Measurements from ENCODE around the gene MAPK10. TPM values are rescaled to one million over a fixed set of nuclear protein-coding genes. Genes with fewer than 3 reads are reported as not detected.
A peak's percentile ranks its signal among the peaks of the same experiment; 100 is the strongest.

The MAPK10 gene
- total RNA-seq (2022), result 2.9 and 3.6 TPM in 2 replicates
- percentile 35 among the genes with signal in this experiment for Bru-seq, nascent RNA
- percentile 35 among the genes with signal in this experiment for BruChase-seq, experiment 1, labeled RNA remaining after a 6-hour chase
- percentile 34 among the genes with signal in this experiment for BruChase-seq, experiment 2, labeled RNA remaining after a 2-hour chase
- long read RNA-seq, partial matches to known transcripts, result 1 of 2 reads
- long read RNA-seq, other reads (novel, unspliced or antisense), result 1 of 2 reads

- H3K4me1 Mint-ChIP-seq (ENCODE audit: low read depth, unreplicated experiment), result no peaks in the 10 kb centered on the region
- no peak within 1 kb of the TSS for H3K4me3 Mint-ChIP-seq (ENCODE audit: low read depth, unreplicated experiment)
- H3K36me3 Mint-ChIP-seq (ENCODE audit: insufficient read depth, unreplicated experiment), result no peaks in the 10 kb centered on the region
- CTCF ChIA-PET, result no interaction called here
- no peak within 1 kb of the TSS for H3K27ac Mint-ChIP-seq (ENCODE audit: unreplicated experiment)
- BruUV-seq (replicated peaks), result no TSS peak
- no peaks in the 10 kb centered on the region for H3K27me3 Mint-ChIP-seq (ENCODE audit: unreplicated experiment)
- intact Hi-C loops (cut with micrococcal nuclease; ENCODE audit: unreplicated experiment), result no loop called here
- no peak for DNase-seq
- no peaks in the 10 kb centered on the region for H3K9me3 Mint-ChIP-seq (ENCODE audit: low read depth, unreplicated experiment)
- TF ChIP-seq CTCF (IDR thresholded peaks at IDR 0.05; ENCODE audit: unreplicated experiment), result no peak
Observed at GRCh38 chr4:86359944-86360478, at the start of gene MAPK10. TSS of gene MAPK10 (minus strand) at chr4:86360053.

GRCh38 chr4:86403575-86403974, 43.7 kb upstream of the MAPK10 start:
- DNase-seq, result no peak
- no peak for TF ChIP-seq CTCF (IDR thresholded peaks at IDR 0.05; ENCODE audit: unreplicated experiment)
- CTCF ChIA-PET, result no interaction called here
- intact Hi-C loops (cut with micrococcal nuclease; ENCODE audit: unreplicated experiment), result no loop called here
- H3K36me3 Mint-ChIP-seq (ENCODE audit: insufficient read depth, unreplicated experiment), result no peaks in the 10 kb centered on the region
- H3K27ac Mint-ChIP-seq (ENCODE audit: unreplicated experiment), result no peak overlapping the region
- H3K4me3 Mint-ChIP-seq (ENCODE audit: low read depth, unreplicated experiment), result no peak overlapping the region
- BruUV-seq (replicated peaks), result no TSS peak
- no peaks in the 10 kb centered on the region for H3K9me3 Mint-ChIP-seq (ENCODE audit: low read depth, unreplicated experiment)
- H3K27me3 Mint-ChIP-seq (ENCODE audit: unreplicated experiment), result no peaks in the 10 kb centered on the region
- no peaks in the 10 kb centered on the region for H3K4me1 Mint-ChIP-seq (ENCODE audit: low read depth, unreplicated experiment)

GRCh38 chr4:86401826-86402225, 42.0 kb upstream of the MAPK10 start:
- no peak overlapping the region for H3K4me3 Mint-ChIP-seq (ENCODE audit: low read depth, unreplicated experiment)
- BruUV-seq (replicated peaks), result no TSS peak
- H3K27ac Mint-ChIP-seq (ENCODE audit: unreplicated experiment), result no peak overlapping the region
- H3K9me3 Mint-ChIP-seq (ENCODE audit: low read depth, unreplicated experiment), result no peaks in the 10 kb centered on the region
- no peaks in the 10 kb centered on the region for H3K4me1 Mint-ChIP-seq (ENCODE audit: low read depth, unreplicated experiment)
- CTCF ChIA-PET, result no interaction called here
- intact Hi-C loops (cut with micrococcal nuclease; ENCODE audit: unreplicated experiment), result no loop called here
- no peak for DNase-seq
- TF ChIP-seq CTCF (IDR thresholded peaks at IDR 0.05; ENCODE audit: unreplicated experiment), result no peak
- H3K36me3 Mint-ChIP-seq (ENCODE audit: insufficient read depth, unreplicated experiment), result no peaks in the 10 kb centered on the region
- no peaks in the 10 kb centered on the region for H3K27me3 Mint-ChIP-seq (ENCODE audit: unreplicated experiment)

- TF ChIP-seq CTCF (IDR thresholded peaks at IDR 0.05; ENCODE audit: unreplicated experiment), result no peak
Observed at GRCh38 chr4:86400216-86400615, 40.4 kb upstream of the MAPK10 start.

More at GRCh38 chr4:86400216-86400615, 40.4 kb upstream of the MAPK10 start:
- no peak overlapping the region for H3K4me3 Mint-ChIP-seq (ENCODE audit: low read depth, unreplicated experiment)
- no TSS peak for BruUV-seq (replicated peaks)
- no peak for DNase-seq
- H3K36me3 Mint-ChIP-seq (ENCODE audit: insufficient read depth, unreplicated experiment), result no peaks in the 10 kb centered on the region
- no peaks in the 10 kb centered on the region for H3K9me3 Mint-ChIP-seq (ENCODE audit: low read depth, unreplicated experiment)
- intact Hi-C loops (cut with micrococcal nuclease; ENCODE audit: unreplicated experiment), result no loop called here
- no peaks in the 10 kb centered on the region for H3K4me1 Mint-ChIP-seq (ENCODE audit: low read depth, unreplicated experiment)
- H3K27me3 Mint-ChIP-seq (ENCODE audit: unreplicated experiment), result no peaks in the 10 kb centered on the region
- CTCF ChIA-PET, result interaction anchor here (0.7 kb wide), 1 partner anchor 9 kb away, joined by 3 read pairs; no protein-coding TSS in a partner anchor
- H3K27ac Mint-ChIP-seq (ENCODE audit: unreplicated experiment), result no peak overlapping the region

Data from Calu3 (cell line).